ENCODE results near the gene ZNF98.

The ZNF98 gene

GRCh38 chr19:22422211-22422610, at the start of gene ZNF98:
ZNF98 (minus strand) TSS chr19:22422346; CDS start chr19:22422224, 122 bp downstream.
- DNase-seq (ENCODE audit: low read depth), result no peak

GRCh38 chr19:22446605-22447004, 24.5 kb upstream of the ZNF98 start:
- no peak for DNase-seq (ENCODE audit: low read depth)

- DNase-seq (ENCODE audit: low read depth), result no peak
These were observed 15.9 kb upstream of the ZNF98 start for GRCh38 chr19:22438011-22438410.

- no peak for DNase-seq (ENCODE audit: low read depth)
These were observed 6.1 kb upstream of the ZNF98 start for GRCh38 chr19:22427960-22428913.

GRCh38 chr19:22427547-22427946, 5.4 kb upstream of the ZNF98 start:
- DNase-seq (ENCODE audit: low read depth), result no peak

- no peak for DNase-seq (ENCODE audit: low read depth)
These were observed 4.8 kb upstream of the ZNF98 start for GRCh38 chr19:22426901-22427300.

GRCh38 chr19:22421797-22422196, 349 bp downstream of the ZNF98 start:
- no peak for DNase-seq (ENCODE audit: low read depth)

GRCh38 chr19:22354665-22355064, 67.5 kb downstream of the ZNF98 start:
- no peak for DNase-seq (ENCODE audit: low read depth)

Data from activated gamma-delta T cell treated with anti-CD3 and anti-CD28 coated beads, Interleukin-2, amount 50 U/mL, for 16 hours (primary cell).